ENCODE data around the gene SAFB.
"Not testable (repeated sequence)": the region's sequence is repeated elsewhere in the genome, so short reads cannot be mapped to it uniquely, and the experiment has no call there.

GRCh38 chr19:5688262-5688881, 65.5 kb downstream of the SAFB start:
- TF ChIP-seq CTCF (conservative IDR thresholded peaks at IDR 0.05); EZH2 (IDR thresholded peaks at IDR 0.05; ENCODE audit: low read depth): not testable (repeated sequence)

Measured in PC-9 (cell line).